Measurements from ENCODE around the gene EFL1.

DNA sequence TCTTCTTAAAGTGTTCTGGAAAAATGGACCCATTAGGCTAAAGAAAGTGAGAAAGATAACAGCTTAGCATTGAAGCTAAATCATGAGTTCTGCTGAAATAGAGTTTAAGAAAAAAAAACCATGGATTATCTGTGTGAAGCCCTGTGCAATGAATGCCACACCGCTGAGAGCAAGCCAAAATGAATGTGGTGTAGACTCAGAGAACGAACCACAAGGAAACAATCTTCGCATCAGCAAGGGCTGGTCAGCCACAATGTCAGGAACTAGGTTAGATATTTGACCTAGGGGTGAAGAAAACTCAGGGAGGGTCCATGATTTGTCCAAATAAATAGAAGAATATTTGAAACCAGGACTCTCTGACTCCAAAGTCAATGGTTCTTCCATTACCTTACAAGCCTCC, 125.3 kb downstream of the EFL1 start:
- TF ChIP-seq ZNF174 (tag by site-specific recombination; IDR thresholded peaks at IDR 0.05) (no peak), ZNF10 (tag by site-specific recombination; IDR thresholded peaks at IDR 0.05) (no peak)
- TF ChIP-seq, protein P1, sequence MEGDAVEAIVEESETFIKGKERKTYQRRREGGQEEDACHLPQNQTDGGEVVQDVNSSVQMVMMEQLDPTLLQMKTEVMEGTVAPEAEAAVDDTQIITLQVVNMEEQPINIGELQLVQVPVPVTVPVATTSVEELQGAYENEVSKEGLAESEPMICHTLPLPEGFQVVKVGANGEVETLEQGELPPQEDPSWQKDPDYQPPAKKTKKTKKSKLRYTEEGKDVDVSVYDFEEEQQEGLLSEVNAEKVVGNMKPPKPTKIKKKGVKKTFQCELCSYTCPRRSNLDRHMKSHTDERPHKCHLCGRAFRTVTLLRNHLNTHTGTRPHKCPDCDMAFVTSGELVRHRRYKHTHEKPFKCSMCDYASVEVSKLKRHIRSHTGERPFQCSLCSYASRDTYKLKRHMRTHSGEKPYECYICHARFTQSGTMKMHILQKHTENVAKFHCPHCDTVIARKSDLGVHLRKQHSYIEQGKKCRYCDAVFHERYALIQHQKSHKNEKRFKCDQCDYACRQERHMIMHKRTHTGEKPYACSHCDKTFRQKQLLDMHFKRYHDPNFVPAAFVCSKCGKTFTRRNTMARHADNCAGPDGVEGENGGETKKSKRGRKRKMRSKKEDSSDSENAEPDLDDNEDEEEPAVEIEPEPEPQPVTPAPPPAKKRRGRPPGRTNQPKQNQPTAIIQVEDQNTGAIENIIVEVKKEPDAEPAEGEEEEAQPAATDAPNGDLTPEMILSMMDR (tag by site-specific recombination; IDR thresholded peaks at IDR 0.05) = no peak
- TF ChIP-seq, protein P2, sequence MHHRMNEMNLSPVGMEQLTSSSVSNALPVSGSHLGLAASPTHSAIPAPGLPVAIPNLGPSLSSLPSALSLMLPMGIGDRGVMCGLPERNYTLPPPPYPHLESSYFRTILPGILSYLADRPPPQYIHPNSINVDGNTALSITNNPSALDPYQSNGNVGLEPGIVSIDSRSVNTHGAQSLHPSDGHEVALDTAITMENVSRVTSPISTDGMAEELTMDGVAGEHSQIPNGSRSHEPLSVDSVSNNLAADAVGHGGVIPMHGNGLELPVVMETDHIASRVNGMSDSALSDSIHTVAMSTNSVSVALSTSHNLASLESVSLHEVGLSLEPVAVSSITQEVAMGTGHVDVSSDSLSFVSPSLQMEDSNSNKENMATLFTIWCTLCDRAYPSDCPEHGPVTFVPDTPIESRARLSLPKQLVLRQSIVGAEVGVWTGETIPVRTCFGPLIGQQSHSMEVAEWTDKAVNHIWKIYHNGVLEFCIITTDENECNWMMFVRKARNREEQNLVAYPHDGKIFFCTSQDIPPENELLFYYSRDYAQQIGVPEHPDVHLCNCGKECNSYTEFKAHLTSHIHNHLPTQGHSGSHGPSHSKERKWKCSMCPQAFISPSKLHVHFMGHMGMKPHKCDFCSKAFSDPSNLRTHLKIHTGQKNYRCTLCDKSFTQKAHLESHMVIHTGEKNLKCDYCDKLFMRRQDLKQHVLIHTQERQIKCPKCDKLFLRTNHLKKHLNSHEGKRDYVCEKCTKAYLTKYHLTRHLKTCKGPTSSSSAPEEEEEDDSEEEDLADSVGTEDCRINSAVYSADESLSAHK (tag by site-specific recombination; IDR thresholded peaks at IDR 0.05) = no peak
